DOHH2 (cell line): ENCODE data around the gene RAB17.

ENCODE experiments used
- EZH2phosphoT487 ChIP-seq: fragments of 200-600 bp; sonication (generic); IDR thresholded peaks from 2 replicates; pipeline ENCODE4 v1.6.1; 2017; ENCODE audit warnings: borderline replicate concordance, mild to moderate bottlenecking, antibody characterized with exemption, low read length, moderate library complexity, mixed read lengths
- TF ChIP-seq, protein P1 (sequence below): fragments of 200-600 bp; sonication (generic); IDR thresholded peaks from one replicate; pipeline ENCODE4 v1.5.1; 2014; ENCODE audit warnings: antibody characterized with exemption, mild to moderate bottlenecking, low read depth, low read length; ENCODE audit not compliant: poor library complexity, severe bottlenecking

DNA sequence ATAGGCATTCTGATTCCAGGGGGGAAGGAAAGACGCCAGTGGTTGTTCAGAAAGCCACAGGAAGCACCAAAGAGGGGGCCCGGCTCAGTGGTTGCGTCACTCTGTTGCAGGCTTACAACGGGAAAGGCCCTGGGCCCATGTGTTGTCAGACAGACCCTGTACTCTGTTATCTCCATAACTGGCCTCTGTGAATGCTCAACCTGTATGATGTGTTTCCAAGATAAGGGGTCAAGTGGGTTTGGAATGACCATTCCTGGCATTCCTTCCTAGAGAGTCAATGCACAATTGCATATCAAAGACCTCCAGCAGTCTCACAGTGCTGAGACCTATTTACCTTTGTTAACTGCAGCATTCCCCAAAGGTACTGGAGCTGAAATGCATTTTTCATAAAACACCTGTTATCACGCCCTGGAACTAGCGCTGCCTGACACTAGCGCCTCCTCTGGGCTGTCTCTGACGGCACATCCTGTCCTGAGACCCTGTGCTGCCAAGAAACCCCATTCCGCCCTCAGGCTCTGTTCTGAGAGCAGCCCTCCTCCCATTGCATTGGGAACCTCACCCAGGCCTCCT lies 23.7 kb upstream of the RAB17 start:
- TF ChIP-seq, protein P1, sequence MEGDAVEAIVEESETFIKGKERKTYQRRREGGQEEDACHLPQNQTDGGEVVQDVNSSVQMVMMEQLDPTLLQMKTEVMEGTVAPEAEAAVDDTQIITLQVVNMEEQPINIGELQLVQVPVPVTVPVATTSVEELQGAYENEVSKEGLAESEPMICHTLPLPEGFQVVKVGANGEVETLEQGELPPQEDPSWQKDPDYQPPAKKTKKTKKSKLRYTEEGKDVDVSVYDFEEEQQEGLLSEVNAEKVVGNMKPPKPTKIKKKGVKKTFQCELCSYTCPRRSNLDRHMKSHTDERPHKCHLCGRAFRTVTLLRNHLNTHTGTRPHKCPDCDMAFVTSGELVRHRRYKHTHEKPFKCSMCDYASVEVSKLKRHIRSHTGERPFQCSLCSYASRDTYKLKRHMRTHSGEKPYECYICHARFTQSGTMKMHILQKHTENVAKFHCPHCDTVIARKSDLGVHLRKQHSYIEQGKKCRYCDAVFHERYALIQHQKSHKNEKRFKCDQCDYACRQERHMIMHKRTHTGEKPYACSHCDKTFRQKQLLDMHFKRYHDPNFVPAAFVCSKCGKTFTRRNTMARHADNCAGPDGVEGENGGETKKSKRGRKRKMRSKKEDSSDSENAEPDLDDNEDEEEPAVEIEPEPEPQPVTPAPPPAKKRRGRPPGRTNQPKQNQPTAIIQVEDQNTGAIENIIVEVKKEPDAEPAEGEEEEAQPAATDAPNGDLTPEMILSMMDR, result no peak
- TF ChIP-seq EZH2phosphoT487, result no peak
